IPS-NIHi11 (cell line): ENCODE measurements around the gene PLD1.
"Not testable (repeated sequence)": the region's sequence is repeated elsewhere in the genome, so short reads cannot be mapped to it uniquely, and the experiment has no call there.

Experiments
- DNase-seq: peaks from one replicate; pipeline ENCODE4 v3.0.0; 2012; ENCODE audit warnings: mixed read lengths, low spot score

Gene PLD1

DNA sequence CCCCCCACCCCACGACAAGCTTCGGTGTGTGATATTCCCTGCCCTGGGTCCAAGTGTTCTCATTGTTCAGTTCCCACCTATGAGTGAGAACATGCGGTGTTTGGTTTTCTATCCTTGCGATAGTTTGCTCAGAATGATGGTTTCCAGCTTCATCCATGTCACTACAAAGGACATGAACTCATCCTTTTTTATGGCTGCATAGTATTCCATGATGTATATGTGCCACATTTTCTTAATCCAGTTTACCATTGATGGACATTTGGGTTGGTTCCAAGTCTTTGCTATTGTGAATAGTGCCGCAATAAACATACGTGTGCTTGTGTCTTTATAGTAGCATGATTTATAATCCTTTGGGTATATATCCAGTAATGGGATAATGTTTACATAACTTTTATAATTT is 4.4 kb upstream of the PLD1 start:
- DNase-seq, result not testable (repeated sequence)

DNA sequence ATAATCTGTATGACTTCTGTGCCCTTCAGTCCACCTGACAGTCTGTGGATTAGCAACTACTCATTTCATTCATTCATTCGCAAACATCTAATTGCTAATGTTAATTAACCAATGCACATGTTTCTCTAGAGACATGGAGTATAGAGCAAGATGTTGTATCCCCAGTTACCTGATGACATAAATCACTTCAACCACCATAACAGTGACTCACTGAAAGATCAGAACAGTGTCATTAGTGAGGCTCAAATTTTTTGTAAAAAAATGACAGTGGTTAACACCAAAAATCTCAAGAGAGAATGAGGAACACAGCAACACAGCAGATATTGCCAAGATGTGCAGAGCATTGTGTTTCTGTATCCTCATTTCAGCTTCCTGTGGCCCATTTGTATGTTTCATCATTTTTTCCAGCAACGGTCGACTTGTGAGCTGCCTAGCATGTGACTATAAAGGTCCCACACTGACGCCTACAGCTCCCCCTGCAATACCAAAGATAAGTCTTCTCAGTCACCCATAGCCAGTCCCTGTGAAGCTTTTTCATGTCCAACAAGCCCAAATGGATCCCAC is 3.7 kb upstream of the PLD1 start:
- no peak for DNase-seq

DNA sequence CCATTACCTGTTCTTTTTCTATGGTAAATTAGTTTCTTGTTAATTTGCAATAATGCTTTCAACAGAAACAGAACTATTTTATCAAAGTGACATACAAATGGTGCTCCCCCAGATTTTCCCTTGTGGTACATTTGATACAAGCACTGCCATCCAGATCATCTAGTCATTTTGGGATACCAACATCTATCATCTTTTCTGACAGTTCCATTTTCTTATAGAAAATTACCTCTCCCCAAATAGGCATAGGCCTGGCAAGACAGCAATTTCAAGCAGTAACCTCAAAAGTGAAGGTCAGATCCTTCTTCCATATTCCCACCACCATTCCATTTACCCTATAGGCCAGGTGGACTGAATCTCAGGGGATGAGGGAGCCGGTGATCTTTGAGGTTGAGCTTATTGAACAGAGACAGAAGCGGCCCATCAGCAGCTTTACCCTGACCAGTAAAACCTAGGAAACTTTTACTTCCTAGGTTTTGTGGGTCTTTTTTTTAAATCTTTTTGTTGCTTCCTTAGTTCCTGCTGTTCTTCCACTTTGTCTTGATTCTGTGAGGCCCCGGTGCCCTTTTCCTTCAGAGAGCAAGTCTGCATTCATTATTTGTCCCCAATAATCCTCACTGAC is 3.1 kb upstream of the PLD1 start:
- no peak for DNase-seq

DNA sequence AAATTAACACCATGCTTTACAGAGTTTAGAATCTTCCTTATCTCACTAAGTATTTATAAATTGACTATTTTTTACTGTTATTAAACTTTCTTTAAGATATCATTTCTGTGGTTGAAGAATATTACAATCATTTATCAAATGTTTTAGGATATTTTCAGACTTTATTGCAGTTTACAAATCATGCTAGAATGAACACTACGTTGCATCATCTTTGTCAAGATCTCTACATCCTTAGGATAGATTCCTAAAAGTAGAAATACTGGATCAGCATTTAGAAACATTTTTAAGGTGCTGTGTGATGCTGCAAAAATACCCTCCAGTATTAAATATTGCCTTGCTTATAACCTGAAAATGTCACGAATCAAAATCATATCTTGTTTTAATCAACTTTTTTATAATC is 2.5 kb upstream of the PLD1 start:
- DNase-seq, result no peak

DNA sequence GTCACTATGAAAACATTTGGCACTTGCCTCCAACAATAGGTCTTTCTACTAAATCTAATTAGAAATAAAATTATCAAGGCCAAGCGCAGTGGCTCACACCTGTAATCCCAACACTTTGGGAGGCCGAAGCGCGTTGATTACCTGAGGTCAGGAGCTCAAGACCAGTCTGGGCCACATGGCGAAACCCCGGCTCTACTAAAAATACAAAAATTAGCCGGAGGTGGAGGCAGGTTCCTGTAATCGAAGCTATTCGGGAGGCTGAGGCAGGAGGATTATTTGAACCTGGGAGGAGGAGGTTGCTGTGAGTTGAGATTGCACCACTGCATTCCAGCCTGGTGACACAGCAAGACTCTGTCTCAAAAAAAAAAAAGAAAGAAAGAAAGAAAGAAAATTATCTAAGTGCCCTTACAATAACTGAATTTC is 1.6 kb upstream of the PLD1 start:
- DNase-seq, result no peak

GRCh38 chr3:171811295-171811912 is 1.1 kb upstream of the PLD1 start:
- DNase-seq, result no peak

- no peak for DNase-seq
These were observed 479 bp upstream of the PLD1 start for GRCh38 chr3:171810629-171811294.

DNA sequence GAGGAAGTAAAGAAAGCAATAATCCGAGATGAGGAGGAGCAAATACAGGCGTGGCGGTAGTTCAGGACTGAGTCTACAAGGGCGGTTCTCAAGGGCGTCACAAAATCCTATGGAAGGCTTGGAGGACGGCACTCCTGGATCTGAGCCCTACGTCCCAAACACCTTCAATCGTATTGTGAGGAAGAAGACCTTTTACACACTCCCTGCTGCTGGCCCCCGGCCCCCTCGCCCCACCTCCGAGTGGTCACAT is 747 bp downstream of the PLD1 start:
- DNase-seq, result no peak

GRCh38 chr3:171807806-171808205 is 2.5 kb downstream of the PLD1 start:
- no peak for DNase-seq

- DNase-seq, result no peak
These were observed 3.1 kb downstream of the PLD1 start for GRCh38 chr3:171807129-171807675.

- no peak for DNase-seq
These were observed 3.8 kb downstream of the PLD1 start for GRCh38 chr3:171806200-171807128.

- DNase-seq, result no peak
These were observed 4.6 kb downstream of the PLD1 start for GRCh38 chr3:171805687-171806086.

DNA sequence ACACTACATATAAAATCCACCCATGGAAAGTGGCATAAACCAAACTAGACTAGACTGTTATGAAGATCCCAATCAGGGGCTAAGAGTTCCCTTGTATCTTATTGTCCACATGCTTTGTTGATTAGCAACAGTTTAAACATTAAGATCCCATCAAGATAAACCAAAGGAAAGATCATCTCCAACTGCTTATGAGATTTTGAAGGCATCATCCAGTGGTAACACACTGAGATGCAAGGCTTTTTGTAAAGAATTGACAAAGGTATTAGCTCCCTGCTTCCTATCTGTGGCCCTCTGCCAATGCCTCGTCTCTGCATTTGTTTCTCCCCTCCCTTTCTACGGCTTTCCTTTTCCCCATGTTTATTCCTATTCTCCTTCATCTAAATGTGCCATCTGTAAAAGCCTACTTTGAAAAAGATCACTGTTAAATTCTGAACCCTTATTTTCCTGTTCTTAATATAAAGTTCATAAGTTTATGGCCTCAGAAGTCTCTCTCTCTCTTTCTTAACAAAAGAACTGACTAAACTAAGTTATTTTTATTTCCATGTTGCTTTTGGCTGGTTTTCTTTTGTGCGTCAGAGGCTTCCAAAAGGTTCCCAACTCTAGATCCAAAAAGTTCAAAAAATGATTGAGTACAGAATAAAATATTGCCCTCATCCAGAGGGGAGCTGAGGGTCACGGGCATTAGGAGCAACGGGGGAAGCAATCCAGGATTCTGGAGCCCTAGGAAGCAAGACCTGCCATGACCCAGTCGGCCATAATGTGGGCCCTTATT is 5.5 kb downstream of the PLD1 start:
- no peak for DNase-seq

GRCh38 chr3:171803044-171803443 is 7.2 kb downstream of the PLD1 start:
- no peak for DNase-seq

GRCh38 chr3:171802590-171802956 is 7.7 kb downstream of the PLD1 start:
- no peak for DNase-seq

- no peak for DNase-seq
These were observed 8.3 kb downstream of the PLD1 start for GRCh38 chr3:171801738-171802589.

GRCh38 chr3:171799501-171799900 is 10.8 kb downstream of the PLD1 start:
- DNase-seq, result no peak

DNA sequence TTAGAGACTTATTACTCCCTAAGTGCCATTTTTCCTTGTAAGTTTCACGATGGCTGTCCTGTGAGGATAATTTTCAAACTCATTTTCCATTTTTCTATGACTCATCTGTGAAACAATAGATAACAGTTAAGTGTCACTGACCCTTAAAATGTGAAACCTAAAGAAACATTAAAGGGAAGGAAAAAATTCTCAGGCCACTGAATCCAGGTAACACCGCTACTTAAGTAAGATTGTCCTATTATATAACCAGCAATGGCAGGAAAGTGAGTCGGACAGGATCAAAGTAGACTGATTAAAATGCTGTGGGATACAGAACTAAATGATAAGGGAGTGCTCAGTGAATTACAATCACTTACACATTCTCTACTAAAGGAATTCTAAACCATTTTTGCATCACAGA is 12.4 kb downstream of the PLD1 start:
- DNase-seq, result no peak

DNA sequence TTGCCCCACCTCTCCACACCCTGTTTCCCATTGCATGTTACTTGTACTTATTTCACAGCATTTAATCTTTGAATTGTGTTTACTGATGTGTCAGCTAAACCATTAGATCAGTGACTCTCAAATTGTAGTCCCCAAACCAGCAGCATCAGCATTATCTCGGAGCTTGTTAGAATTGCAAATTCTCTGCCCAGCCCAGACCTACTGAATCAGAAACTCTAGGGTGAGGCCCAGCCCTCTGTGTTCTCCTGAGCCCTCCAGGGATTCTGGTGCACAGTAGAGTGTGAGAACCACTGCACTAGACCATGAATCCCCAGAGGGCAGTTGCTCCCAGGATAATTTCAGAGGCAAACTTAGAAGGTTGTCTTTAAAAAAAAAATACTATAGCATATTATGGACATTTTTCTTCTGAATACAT is 13.0 kb downstream of the PLD1 start:
- DNase-seq, result no peak

GRCh38 chr3:171796625-171797264 is 13.5 kb downstream of the PLD1 start:
- no peak for DNase-seq
